ENCODE measurements around the gene CRACR2B. TPM values are rescaled to one million over a fixed set of nuclear protein-coding genes. Genes with fewer than 3 reads are reported as not detected.
A peak's percentile ranks its signal among the peaks of the same experiment; 100 is the strongest.

Gene CRACR2B
- polyA plus RNA-seq, 3 donors = 1.0 to 11.0 (median 1.4) TPM

DNA sequence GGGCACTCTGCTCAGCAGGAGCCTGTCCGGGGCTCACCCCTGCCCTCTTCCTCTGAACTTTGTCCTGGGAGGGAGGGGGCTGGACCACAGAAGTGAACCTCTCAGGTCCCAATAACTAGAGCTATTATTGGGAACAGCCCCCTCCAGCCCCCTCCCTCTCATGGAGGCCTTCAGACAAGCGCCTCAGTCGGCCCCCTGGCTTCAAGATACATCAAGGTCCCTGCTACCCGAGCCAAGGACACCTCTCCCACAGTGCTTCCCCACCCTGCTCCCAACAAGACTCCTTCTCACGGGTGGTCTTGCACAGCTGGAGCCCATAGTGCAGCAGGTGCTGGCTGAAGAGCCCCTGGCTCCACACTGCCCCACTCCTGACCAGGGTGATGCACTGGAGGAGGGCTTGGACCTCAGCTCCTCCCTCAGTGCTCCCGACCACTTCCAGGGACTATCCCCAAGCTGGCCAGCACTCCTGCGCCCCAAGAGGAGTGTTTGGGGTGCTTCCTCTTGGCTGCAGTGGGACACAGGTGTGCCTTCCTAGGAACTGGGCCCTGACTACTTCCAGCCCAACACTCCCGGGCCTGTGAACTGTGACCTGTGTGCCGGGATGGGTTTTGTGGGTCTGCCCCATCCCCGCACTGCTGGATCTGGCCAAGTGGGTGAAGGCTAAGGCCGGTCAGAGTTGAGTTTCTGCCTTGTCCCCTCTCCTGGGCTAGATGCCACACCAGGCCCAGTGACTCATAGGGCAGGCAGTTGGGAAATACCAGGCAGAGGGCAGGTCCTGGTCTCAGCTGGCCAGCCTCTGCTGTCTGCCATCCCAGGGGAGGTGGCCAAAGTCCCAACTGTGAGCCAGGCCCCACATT lies 6.8 kb upstream of the CRACR2B start:
- Histone ChIP-seq H3K79me2 (ENCODE audit: insufficient read depth, low read length) (peaks cover 53% of the 10 kb centered on the region), H4K20me1 (ENCODE audit: insufficient read depth, low read length) (peaks cover 60% of the 10 kb centered on the region), H3K27ac (ENCODE audit: low read depth in 1 of 2, low read length in 2 of 2) (peak overlapping the region; percentile 85 to 91), H3K9ac (ENCODE audit: insufficient read depth, low read length, poor library complexity, severe bottlenecking) (peak overlapping the region; percentile 86), H3K9me3 (replicated peaks in 1 of 2; ENCODE audit: control insufficient read depth in 1 of 2, insufficient read depth in 1 of 2, low read length in 2 of 2) (no peaks in the 10 kb centered on the region), H2AFZ (ENCODE audit: insufficient read depth, low read depth, low read length, poor library complexity, severe bottlenecking) (no peak overlapping the region), H3K36me3 (replicated peaks in 1 of 2; ENCODE audit: control insufficient read depth in 1 of 2, insufficient read depth in 2 of 2, low read length in 2 of 2) (peaks cover 21 to 32% of the 10 kb centered on the region in 2 donors), H3K27me3 (ENCODE audit: control insufficient read depth in 2 of 2, insufficient read depth in 2 of 2, low read length in 2 of 2) (no peaks in the 10 kb centered on the region), H3K4me1 (ENCODE audit: control insufficient read depth in 1 of 2, insufficient read depth in 2 of 2, low read length in 2 of 2) (peaks cover 44 to 54% of the 10 kb centered on the region in 2 donors), H3K4me2 (replicated peaks; ENCODE audit: extremely low read depth, low read length, poor library complexity, severe bottlenecking) (peak overlapping the region; percentile 100), H3K4me3 (replicated peaks in 1 of 3; ENCODE audit: low read depth in 2 of 3, low read length in 3 of 3) (peak overlapping the region; percentile 71 to 97 (median 87))
- Mint-ChIP-seq H3K36me3 (peaks cover 27 to 40% of the 10 kb centered on the region in 2 donors), H3K4me3 (peak overlapping the region; percentile 88 to 90), H3K9me3 (peaks cover 0 to 1% (median 0%) of the 10 kb centered on the region in 7 donors), H3K27ac (peak overlapping the region; percentile 91 to 98 (median 97)), H3K4me1 (peaks cover 34% of the 10 kb centered on the region), H3K27me3 (ENCODE audit: low read depth in 3 of 3) (peaks cover 0 to 14% (median 2%) of the 10 kb centered on the region in 3 donors)
- DNase-seq = peak; percentile 84 to 90 (median 89)
- 36% methylated on average over 5 of the region's 11 CpGs for WGBS (ENCODE audit: insufficient coverage)
- intact Hi-C loops (cut with micrococcal nuclease) = loop anchor here in 1 of 2 donors (2.0 kb wide), 1 partner anchor 14 kb away; no protein-coding TSS in a partner anchor
- TF ChIP-seq, protein P1, sequence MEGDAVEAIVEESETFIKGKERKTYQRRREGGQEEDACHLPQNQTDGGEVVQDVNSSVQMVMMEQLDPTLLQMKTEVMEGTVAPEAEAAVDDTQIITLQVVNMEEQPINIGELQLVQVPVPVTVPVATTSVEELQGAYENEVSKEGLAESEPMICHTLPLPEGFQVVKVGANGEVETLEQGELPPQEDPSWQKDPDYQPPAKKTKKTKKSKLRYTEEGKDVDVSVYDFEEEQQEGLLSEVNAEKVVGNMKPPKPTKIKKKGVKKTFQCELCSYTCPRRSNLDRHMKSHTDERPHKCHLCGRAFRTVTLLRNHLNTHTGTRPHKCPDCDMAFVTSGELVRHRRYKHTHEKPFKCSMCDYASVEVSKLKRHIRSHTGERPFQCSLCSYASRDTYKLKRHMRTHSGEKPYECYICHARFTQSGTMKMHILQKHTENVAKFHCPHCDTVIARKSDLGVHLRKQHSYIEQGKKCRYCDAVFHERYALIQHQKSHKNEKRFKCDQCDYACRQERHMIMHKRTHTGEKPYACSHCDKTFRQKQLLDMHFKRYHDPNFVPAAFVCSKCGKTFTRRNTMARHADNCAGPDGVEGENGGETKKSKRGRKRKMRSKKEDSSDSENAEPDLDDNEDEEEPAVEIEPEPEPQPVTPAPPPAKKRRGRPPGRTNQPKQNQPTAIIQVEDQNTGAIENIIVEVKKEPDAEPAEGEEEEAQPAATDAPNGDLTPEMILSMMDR (IDR thresholded peaks at IDR 0.05) = peak; percentile 15

DNA sequence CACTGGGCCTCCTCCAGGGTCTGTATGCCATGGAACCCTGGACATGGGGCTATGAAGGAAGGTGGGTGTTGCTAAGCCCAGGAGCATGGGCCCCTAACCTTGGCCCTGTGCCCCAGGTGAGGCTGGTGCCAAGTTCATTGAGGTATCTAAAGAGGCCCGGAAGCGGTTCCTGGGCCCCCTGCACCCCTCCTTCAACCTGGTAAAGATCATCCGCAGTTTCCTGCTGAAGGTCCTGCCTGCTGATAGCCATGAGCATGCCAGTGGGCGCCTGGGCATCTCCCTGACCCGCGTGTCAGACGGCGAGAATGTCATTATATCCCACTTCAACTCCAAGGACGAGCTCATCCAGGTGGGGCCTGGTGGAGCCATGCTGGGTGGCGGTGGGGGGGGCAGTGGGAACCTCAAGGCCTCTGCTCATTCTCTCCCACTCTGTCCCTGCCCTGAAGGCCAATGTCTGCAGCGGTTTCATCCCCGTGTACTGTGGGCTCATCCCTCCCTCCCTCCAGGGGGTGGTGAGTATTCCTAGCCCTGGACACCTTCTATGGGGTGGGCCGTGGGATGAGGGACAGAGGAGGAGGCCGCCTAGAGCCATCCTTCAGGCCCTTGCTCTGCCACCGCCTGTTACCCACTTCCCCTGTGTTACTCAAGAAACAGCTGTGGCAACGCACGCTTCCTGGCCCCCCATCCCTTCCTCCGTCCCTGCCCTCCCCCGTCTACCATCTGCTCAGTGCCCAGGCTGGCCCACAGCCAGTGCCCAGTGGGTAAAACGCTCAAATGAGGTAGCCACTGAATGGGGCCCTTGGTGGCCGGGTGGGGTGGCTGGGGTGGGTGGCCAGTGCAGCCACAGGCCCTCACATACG lies 6.0 kb upstream of the CRACR2B start:
- peaks cover 38% of the 10 kb centered on the region for H3K4me1 Mint-ChIP-seq
- peaks cover 0 to 1% (median 0%) of the 10 kb centered on the region in 7 donors for H3K9me3 Mint-ChIP-seq
- intact Hi-C loops (cut with micrococcal nuclease) = loop anchor here in 1 of 2 donors (2.0 kb wide), 1 partner anchor 13 kb away; no protein-coding TSS in a partner anchor
- peak overlapping the region; percentile 91 to 98 (median 97) for H3K27ac Mint-ChIP-seq
- peaks cover 4 to 19% (median 7%) of the 10 kb centered on the region in 3 donors for H3K27me3 Mint-ChIP-seq (ENCODE audit: low read depth in 3 of 3)
- peaks cover 50 to 62% of the 10 kb centered on the region in 2 donors for H3K4me1 ChIP-seq (ENCODE audit: control insufficient read depth in 1 of 2, insufficient read depth in 2 of 2, low read length in 2 of 2)
- H3K36me3 Mint-ChIP-seq = peaks cover 27 to 40% of the 10 kb centered on the region in 2 donors
- H2AFZ ChIP-seq (ENCODE audit: insufficient read depth, low read depth, low read length, poor library complexity, severe bottlenecking) = no peak overlapping the region
- TF ChIP-seq, protein P1 (IDR thresholded peaks at IDR 0.05) = no peak
- peak overlapping the region; percentile 85 to 91 for H3K27ac ChIP-seq (ENCODE audit: low read depth in 1 of 2, low read length in 2 of 2)
- peak; percentile 73 to 87 (median 77) for DNase-seq
- WGBS (ENCODE audit: insufficient coverage) = no CpG with 5 or more reads among the region's 22 CpGs
- peaks cover 21 to 32% of the 10 kb centered on the region in 2 donors for H3K36me3 ChIP-seq (replicated peaks in 1 of 2; ENCODE audit: control insufficient read depth in 1 of 2, insufficient read depth in 2 of 2, low read length in 2 of 2)
- peak overlapping the region; percentile 86 for H3K9ac ChIP-seq (ENCODE audit: insufficient read depth, low read length, poor library complexity, severe bottlenecking)
- H3K9me3 ChIP-seq (replicated peaks in 1 of 2; ENCODE audit: control insufficient read depth in 1 of 2, insufficient read depth in 1 of 2, low read length in 2 of 2) = no peaks in the 10 kb centered on the region
- peaks cover 0 to 2% of the 10 kb centered on the region in 2 donors for H3K27me3 ChIP-seq (ENCODE audit: control insufficient read depth in 2 of 2, insufficient read depth in 2 of 2, low read length in 2 of 2)
- H4K20me1 ChIP-seq (ENCODE audit: insufficient read depth, low read length) = peaks cover 60% of the 10 kb centered on the region
- peak overlapping the region; percentile 100 for H3K4me2 ChIP-seq (replicated peaks; ENCODE audit: extremely low read depth, low read length, poor library complexity, severe bottlenecking)
- H3K4me3 ChIP-seq (replicated peaks in 1 of 3; ENCODE audit: low read depth in 2 of 3, low read length in 3 of 3) = peak overlapping the region; percentile 71 to 97 (median 87)
- H3K4me3 Mint-ChIP-seq = peak overlapping the region; percentile 88 to 90
- peaks cover 53% of the 10 kb centered on the region for H3K79me2 ChIP-seq (ENCODE audit: insufficient read depth, low read length)
